ENCODE measurements around the gene ENTPD6.

The ENTPD6 gene

DNA sequence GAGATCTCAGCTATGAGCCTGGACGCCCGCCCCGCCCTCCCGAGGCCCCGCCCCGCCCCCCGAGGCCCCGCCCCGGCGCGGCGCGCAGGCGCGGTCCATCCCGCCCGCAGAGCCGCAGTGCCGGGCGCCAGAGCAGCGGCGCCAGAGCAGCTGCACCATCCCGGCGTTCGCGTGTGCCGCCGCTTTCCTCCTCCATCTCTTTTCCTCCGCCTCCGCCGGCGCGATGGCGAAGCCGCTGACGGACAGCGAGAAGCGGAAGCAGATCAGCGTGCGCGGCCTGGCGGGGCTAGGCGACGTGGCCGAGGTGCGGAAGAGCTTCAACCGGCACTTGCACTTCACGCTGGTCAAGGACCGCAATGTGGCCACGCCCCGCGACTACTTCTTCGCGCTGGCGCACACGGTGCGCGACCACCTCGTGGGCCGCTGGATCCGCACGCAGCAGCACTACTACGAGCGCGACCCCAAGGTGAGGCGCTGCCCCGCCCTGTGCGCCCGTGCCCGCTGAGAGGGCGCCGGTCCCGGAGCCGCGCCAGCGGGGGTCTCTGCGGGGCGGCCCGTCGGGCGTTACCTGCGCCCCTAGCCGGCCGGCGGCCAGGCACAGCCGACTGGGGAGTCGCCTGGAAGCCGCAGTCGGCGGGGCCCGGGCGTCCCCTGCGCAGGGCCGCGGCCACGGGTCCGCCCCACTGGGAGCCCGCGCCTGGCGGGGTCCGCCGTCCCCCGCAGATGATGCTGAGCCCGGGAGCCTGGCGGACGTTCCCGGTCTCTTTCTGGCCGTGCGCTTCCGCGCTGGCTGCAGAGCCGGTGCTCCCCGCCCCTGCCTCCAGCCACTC is 52.7 kb downstream of the ENTPD6 start, which contains the start of gene PYGB:
Gene PYGB (plus strand): TSS at position 130 of the 830 bp plus-strand sequence. CDS start 94 bp downstream, at position 224.
- Histone ChIP-seq H3K4me3 (ENCODE audit: low read depth in 1 of 2, low read length in 2 of 2) (peak within 1 kb of the TSS; percentile 87 to 90), H3K36me3 (ENCODE audit: control insufficient read depth in 1 of 2, insufficient read depth in 2 of 2, low read length in 2 of 2) (no peaks in the 10 kb centered on the region), H3K27ac (ENCODE audit: low read length) (peak within 1 kb of the TSS; percentile 68), H3K4me1 (ENCODE audit: control insufficient read depth in 1 of 2, insufficient read depth in 2 of 2, low read length in 2 of 2) (peaks cover 3 to 40% of the 10 kb centered on the region in 2 donors), H3K27me3 (ENCODE audit: low read depth, low read length) (no peaks in the 10 kb centered on the region), H3K9me3 (ENCODE audit: control insufficient read depth in 1 of 2, low read length in 2 of 2) (no peaks in the 10 kb centered on the region)

GRCh38 chr20:25248786-25249172 is 53.3 kb downstream of the ENTPD6 start:
- no peaks in the 10 kb centered on the region for H3K36me3 ChIP-seq (ENCODE audit: control insufficient read depth in 1 of 2, insufficient read depth in 2 of 2, low read length in 2 of 2)
- peak overlapping the region; percentile 87 to 90 for H3K4me3 ChIP-seq (ENCODE audit: low read depth in 1 of 2, low read length in 2 of 2)
- peaks cover 3 to 40% of the 10 kb centered on the region in 2 donors for H3K4me1 ChIP-seq (ENCODE audit: control insufficient read depth in 1 of 2, insufficient read depth in 2 of 2, low read length in 2 of 2)
- H3K27ac ChIP-seq (ENCODE audit: low read length) = peak overlapping the region; percentile 68
- H3K9me3 ChIP-seq (ENCODE audit: control insufficient read depth in 1 of 2, low read length in 2 of 2) = no peaks in the 10 kb centered on the region
- no peaks in the 10 kb centered on the region for H3K27me3 ChIP-seq (ENCODE audit: low read depth, low read length)

GRCh38 chr20:25249198-25249931 is 53.9 kb downstream of the ENTPD6 start:
- H3K27me3 ChIP-seq (ENCODE audit: low read depth, low read length) = no peaks in the 10 kb centered on the region
- no peaks in the 10 kb centered on the region for H3K9me3 ChIP-seq (ENCODE audit: control insufficient read depth in 1 of 2, low read length in 2 of 2)
- H3K36me3 ChIP-seq (ENCODE audit: control insufficient read depth in 1 of 2, insufficient read depth in 2 of 2, low read length in 2 of 2) = no peaks in the 10 kb centered on the region
- peak overlapping the region; percentile 68 for H3K27ac ChIP-seq (ENCODE audit: low read length)
- H3K4me3 ChIP-seq (ENCODE audit: low read depth in 1 of 2, low read length in 2 of 2) = peak overlapping the region; percentile 87 to 90
- peaks cover 3 to 40% of the 10 kb centered on the region in 2 donors for H3K4me1 ChIP-seq (ENCODE audit: control insufficient read depth in 1 of 2, insufficient read depth in 2 of 2, low read length in 2 of 2)

- Histone ChIP-seq H3K27me3 (ENCODE audit: low read depth, low read length) (no peaks in the 10 kb centered on the region), H3K4me3 (ENCODE audit: low read depth in 1 of 2, low read length in 2 of 2) (peak overlapping the region in 1 of 2 donors; percentile 90), H3K27ac (ENCODE audit: low read length) (no peak overlapping the region), H3K4me1 (ENCODE audit: control insufficient read depth in 1 of 2, insufficient read depth in 2 of 2, low read length in 2 of 2) (peaks cover 3 to 44% of the 10 kb centered on the region in 2 donors), H3K9me3 (ENCODE audit: control insufficient read depth in 1 of 2, low read length in 2 of 2) (no peaks in the 10 kb centered on the region), H3K36me3 (ENCODE audit: control insufficient read depth in 1 of 2, insufficient read depth in 2 of 2, low read length in 2 of 2) (no peaks in the 10 kb centered on the region)
Measured at GRCh38 chr20:25250508-25250907, 55.0 kb downstream of the ENTPD6 start.

GRCh38 chr20:25251019-25251418 is 55.5 kb downstream of the ENTPD6 start:
- Histone ChIP-seq H3K36me3 (ENCODE audit: control insufficient read depth in 1 of 2, insufficient read depth in 2 of 2, low read length in 2 of 2) (no peaks in the 10 kb centered on the region), H3K27ac (ENCODE audit: low read length) (no peak overlapping the region), H3K4me1 (ENCODE audit: control insufficient read depth in 1 of 2, insufficient read depth in 2 of 2, low read length in 2 of 2) (peaks cover 5 to 47% of the 10 kb centered on the region in 2 donors), H3K9me3 (ENCODE audit: control insufficient read depth in 1 of 2, low read length in 2 of 2) (no peaks in the 10 kb centered on the region), H3K27me3 (ENCODE audit: low read depth, low read length) (no peaks in the 10 kb centered on the region), H3K4me3 (ENCODE audit: low read depth in 1 of 2, low read length in 2 of 2) (no peak overlapping the region)

DNA sequence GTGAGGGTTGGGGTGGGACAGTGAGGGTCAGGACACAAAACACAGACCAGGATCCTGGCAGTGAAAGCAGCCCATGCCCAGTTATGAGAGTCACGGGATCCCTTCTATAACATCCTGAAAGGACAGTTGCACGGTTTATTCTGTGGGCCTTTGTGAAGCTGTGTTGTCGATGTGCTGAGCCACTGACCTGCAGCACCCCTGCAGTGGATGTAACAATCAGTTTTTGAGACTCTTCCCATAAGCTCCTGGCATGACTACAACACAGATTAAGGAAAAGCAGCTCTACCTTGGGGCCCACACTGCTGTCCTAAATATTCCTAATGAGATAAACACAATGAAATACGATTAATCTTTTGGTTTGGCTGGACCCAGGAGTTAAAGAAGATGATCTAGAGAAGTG is 56.0 kb downstream of the ENTPD6 start:
- Histone ChIP-seq H3K9me3 (ENCODE audit: control insufficient read depth in 1 of 2, low read length in 2 of 2) (no peaks in the 10 kb centered on the region), H3K36me3 (ENCODE audit: control insufficient read depth in 1 of 2, insufficient read depth in 2 of 2, low read length in 2 of 2) (no peaks in the 10 kb centered on the region), H3K27me3 (ENCODE audit: low read depth, low read length) (no peaks in the 10 kb centered on the region), H3K4me1 (ENCODE audit: control insufficient read depth in 1 of 2, insufficient read depth in 2 of 2, low read length in 2 of 2) (peaks cover 6 to 53% of the 10 kb centered on the region in 2 donors), H3K4me3 (ENCODE audit: low read depth in 1 of 2, low read length in 2 of 2) (no peak overlapping the region), H3K27ac (ENCODE audit: low read length) (no peak overlapping the region)

- peaks cover 6 to 53% of the 10 kb centered on the region in 2 donors for H3K4me1 ChIP-seq (ENCODE audit: control insufficient read depth in 1 of 2, insufficient read depth in 2 of 2, low read length in 2 of 2)
- H3K27me3 ChIP-seq (ENCODE audit: low read depth, low read length) = no peaks in the 10 kb centered on the region
- no peaks in the 10 kb centered on the region for H3K36me3 ChIP-seq (ENCODE audit: control insufficient read depth in 1 of 2, insufficient read depth in 2 of 2, low read length in 2 of 2)
- H3K4me3 ChIP-seq (ENCODE audit: low read depth in 1 of 2, low read length in 2 of 2) = no peak overlapping the region
- no peaks in the 10 kb centered on the region for H3K9me3 ChIP-seq (ENCODE audit: control insufficient read depth in 1 of 2, low read length in 2 of 2)
- H3K27ac ChIP-seq (ENCODE audit: low read length) = no peak overlapping the region
Measured at GRCh38 chr20:25252230-25252651, 56.7 kb downstream of the ENTPD6 start.

GRCh38 chr20:25252686-25253421 is 57.3 kb downstream of the ENTPD6 start:
- H3K27ac ChIP-seq (ENCODE audit: low read length) = no peak overlapping the region
- no peak overlapping the region for H3K4me3 ChIP-seq (ENCODE audit: low read depth in 1 of 2, low read length in 2 of 2)

DNA sequence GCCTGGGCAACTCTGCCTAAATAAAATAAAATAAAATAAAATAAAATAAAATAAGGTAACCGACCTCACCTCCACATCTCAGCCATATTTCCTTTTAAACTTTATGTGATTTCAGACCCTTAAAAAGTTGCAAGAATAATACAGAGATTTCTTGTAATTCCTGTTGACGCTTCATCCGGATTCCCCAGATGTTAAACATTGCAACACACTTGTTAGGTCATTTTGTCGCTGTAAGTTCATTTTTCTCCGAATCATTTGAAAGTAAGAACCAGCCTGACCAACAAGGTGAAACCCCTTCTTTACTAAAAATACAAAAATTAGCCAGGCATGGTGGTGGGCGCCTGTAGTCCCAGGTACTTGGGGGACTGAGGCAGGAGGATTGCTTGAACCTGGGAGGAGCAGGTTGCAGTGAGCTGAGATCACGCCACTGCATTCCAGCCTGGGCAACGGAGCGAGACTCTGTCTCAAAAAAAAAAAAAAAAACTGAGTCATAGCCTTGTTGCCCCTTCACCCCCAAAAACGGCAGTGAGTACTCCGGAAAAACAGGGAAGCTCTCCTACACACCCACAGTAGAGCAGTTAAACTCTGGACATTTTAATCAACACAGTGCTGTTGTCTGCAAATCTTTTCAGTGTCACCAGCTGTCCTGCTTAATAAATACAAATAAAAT is 58.2 kb downstream of the ENTPD6 start:
- no peaks in the 10 kb centered on the region for H3K27me3 ChIP-seq (ENCODE audit: low read depth, low read length)
- H3K4me1 ChIP-seq (ENCODE audit: control insufficient read depth in 1 of 2, insufficient read depth in 2 of 2, low read length in 2 of 2) = peaks cover 6 to 51% of the 10 kb centered on the region in 2 donors
- H3K4me3 ChIP-seq (ENCODE audit: low read depth in 1 of 2, low read length in 2 of 2) = no peak overlapping the region
- H3K36me3 ChIP-seq (ENCODE audit: control insufficient read depth in 1 of 2, insufficient read depth in 2 of 2, low read length in 2 of 2) = no peaks in the 10 kb centered on the region
- no peak overlapping the region for H3K27ac ChIP-seq (ENCODE audit: low read length)
- H3K9me3 ChIP-seq (ENCODE audit: control insufficient read depth in 1 of 2, low read length in 2 of 2) = no peaks in the 10 kb centered on the region

More at GRCh38 chr20:25252686-25253421, 57.3 kb downstream of the ENTPD6 start:
- Histone ChIP-seq H3K9me3 (ENCODE audit: control insufficient read depth in 1 of 2, low read length in 2 of 2) (no peaks in the 10 kb centered on the region), H3K4me1 (ENCODE audit: control insufficient read depth in 1 of 2, insufficient read depth in 2 of 2, low read length in 2 of 2) (peaks cover 6 to 51% of the 10 kb centered on the region in 2 donors), H3K36me3 (ENCODE audit: control insufficient read depth in 1 of 2, insufficient read depth in 2 of 2, low read length in 2 of 2) (no peaks in the 10 kb centered on the region), H3K27me3 (ENCODE audit: low read depth, low read length) (no peaks in the 10 kb centered on the region)

GRCh38 chr20:25254571-25254970 is 59.1 kb downstream of the ENTPD6 start:
- Histone ChIP-seq H3K4me1 (ENCODE audit: control insufficient read depth in 1 of 2, insufficient read depth in 2 of 2, low read length in 2 of 2) (peaks cover 2 to 44% of the 10 kb centered on the region in 2 donors), H3K9me3 (ENCODE audit: control insufficient read depth in 1 of 2, low read length in 2 of 2) (no peaks in the 10 kb centered on the region), H3K27ac (ENCODE audit: low read length) (peak overlapping the region; percentile 33), H3K4me3 (ENCODE audit: low read depth in 1 of 2, low read length in 2 of 2) (no peak overlapping the region), H3K27me3 (ENCODE audit: low read depth, low read length) (no peaks in the 10 kb centered on the region), H3K36me3 (ENCODE audit: control insufficient read depth in 1 of 2, insufficient read depth in 2 of 2, low read length in 2 of 2) (peaks cover 4 to 6% of the 10 kb centered on the region in 2 donors)
